IgD-negative memory B cell (primary cell): Measurements from ENCODE around the gene NPFFR1. TPM values are rescaled to one million over a fixed set of nuclear protein-coding genes. Genes with fewer than 3 reads are reported as not detected.
A peak's percentile ranks its signal among the peaks of the same experiment; 100 is the strongest.

Source experiments
- H3K27ac Mint-ChIP-seq, 3 donors: one replicate each; pipeline ENCODE4 v1.8.0; 2020 to 2022; ENCODE audit warnings: mild to moderate bottlenecking in 3 of 3, mixed read lengths in 3 of 3, moderate library complexity in 1 of 3
- H3K27me3 Mint-ChIP-seq: one replicate; pipeline ENCODE4 v1.8.0; 2021; ENCODE audit warnings: mixed read lengths
- H3K36me3 Mint-ChIP-seq: one replicate; pipeline ENCODE4 v1.8.0; 2020; ENCODE audit warnings: mild to moderate bottlenecking, mixed read lengths
- H3K4me1 Mint-ChIP-seq, 3 donors: one replicate each; pipeline ENCODE4 v1.8.0; 2020 to 2022; ENCODE audit warnings: mixed read lengths in 3 of 3, mild to moderate bottlenecking in 1 of 3
- H3K4me3 Mint-ChIP-seq, 4 donors: one replicate each; pipeline ENCODE4 v1.8.0; 2020 to 2022; ENCODE audit warnings: mild to moderate bottlenecking in 4 of 4, mixed read lengths in 4 of 4, moderate library complexity in 3 of 4
- H3K9me3 Mint-ChIP-seq, 3 donors: one replicate each; pipeline ENCODE4 v1.8.0; 2020 to 2021; ENCODE audit warnings: mixed read lengths in 3 of 3, mild to moderate bottlenecking in 1 of 3
- polyA plus RNA-seq: library from polyadenylated mRNA; unstranded; fragments of 300-500 nt; fragmentation: Illumina TruSeq; gene quantifications from one replicate; pipeline ENCODE4 v1.2.3, GENCODE V29; 2021

The NPFFR1 gene
- polyA plus RNA-seq, 1 donor from 2014 or later, result not detected

DNA sequence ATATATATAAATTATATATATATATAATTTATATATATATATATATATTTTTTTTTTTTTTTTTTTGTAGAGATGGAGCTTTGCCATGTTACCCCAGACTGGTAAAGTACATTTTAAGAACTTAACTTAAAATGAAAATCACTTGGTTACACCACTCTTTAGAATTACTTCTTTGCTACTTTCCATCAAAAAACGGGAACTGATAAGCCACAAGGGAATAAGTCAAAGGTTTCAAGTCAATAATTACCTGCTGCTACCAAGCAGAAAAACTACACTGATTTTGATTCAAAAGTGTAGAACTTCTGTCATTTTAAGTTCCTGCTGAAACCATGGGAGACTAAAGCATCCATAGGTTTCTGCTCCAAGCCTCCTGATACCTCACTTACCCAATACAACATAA lies 62.8 kb downstream of the NPFFR1 start:
- Mint-ChIP-seq H3K36me3 (peaks cover 6% of the 10 kb centered on the region), H3K27me3 (no peaks in the 10 kb centered on the region), H3K9me3 (no peaks in the 10 kb centered on the region), H3K27ac (no peak overlapping the region), H3K4me1 (peaks cover 12 to 21% (median 18%) of the 10 kb centered on the region in 3 donors), H3K4me3 (no peak overlapping the region)

DNA sequence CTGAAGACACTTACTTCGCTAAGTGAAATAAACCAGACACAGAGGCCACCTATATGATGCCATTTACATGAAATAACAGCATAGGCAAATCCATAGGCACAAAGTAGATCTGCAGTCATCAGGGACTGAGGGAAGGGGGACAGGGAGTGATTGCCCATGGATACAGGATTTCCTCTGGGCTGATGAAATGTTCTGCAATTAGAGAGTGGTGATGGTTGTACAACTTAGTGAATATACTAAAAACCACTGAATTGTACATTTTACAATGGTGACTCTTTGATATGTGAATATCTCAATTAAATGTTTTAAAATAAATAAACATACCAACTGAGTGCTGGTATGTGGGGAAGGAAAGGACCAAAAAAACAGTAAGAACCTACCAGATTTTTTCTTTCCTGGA lies 70.9 kb downstream of the NPFFR1 start:
- Mint-ChIP-seq H3K27ac (no peak overlapping the region), H3K9me3 (no peaks in the 10 kb centered on the region), H3K36me3 (peaks cover 7% of the 10 kb centered on the region), H3K4me3 (peak overlapping the region in 1 of 4 donors; percentile 51), H3K4me1 (no peaks in the 10 kb centered on the region), H3K27me3 (no peaks in the 10 kb centered on the region)

DNA sequence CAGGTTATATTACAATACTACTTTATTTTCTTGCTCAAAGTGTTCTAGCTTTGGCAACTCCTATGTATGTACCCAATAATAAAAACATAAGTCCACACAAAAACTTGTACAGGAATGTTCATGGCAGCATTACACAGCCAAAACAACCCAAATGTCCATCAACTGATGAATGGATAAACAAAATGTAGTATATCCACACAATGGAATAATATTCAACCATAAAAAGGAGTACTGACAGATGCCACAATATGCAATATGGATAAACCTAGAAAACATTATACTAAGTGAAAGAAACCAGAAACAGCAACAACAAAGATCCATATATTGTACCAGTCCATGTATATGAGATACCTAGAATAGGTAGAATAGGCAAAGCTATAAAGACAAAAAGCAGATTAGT lies 71.5 kb downstream of the NPFFR1 start:
- Mint-ChIP-seq H3K36me3 (peaks cover 9% of the 10 kb centered on the region), H3K4me1 (no peaks in the 10 kb centered on the region), H3K27me3 (no peaks in the 10 kb centered on the region), H3K9me3 (no peaks in the 10 kb centered on the region), H3K4me3 (no peak overlapping the region), H3K27ac (no peak overlapping the region)

- no peaks in the 10 kb centered on the region for H3K27me3 Mint-ChIP-seq
- H3K4me1 Mint-ChIP-seq, result no peaks in the 10 kb centered on the region
- H3K9me3 Mint-ChIP-seq, result no peaks in the 10 kb centered on the region
- H3K4me3 Mint-ChIP-seq, result no peak overlapping the region
- peaks cover 11% of the 10 kb centered on the region for H3K36me3 Mint-ChIP-seq
- no peak overlapping the region for H3K27ac Mint-ChIP-seq
Observed at GRCh38 chr10:70206762-70207161, 77.0 kb downstream of the NPFFR1 start.

DNA sequence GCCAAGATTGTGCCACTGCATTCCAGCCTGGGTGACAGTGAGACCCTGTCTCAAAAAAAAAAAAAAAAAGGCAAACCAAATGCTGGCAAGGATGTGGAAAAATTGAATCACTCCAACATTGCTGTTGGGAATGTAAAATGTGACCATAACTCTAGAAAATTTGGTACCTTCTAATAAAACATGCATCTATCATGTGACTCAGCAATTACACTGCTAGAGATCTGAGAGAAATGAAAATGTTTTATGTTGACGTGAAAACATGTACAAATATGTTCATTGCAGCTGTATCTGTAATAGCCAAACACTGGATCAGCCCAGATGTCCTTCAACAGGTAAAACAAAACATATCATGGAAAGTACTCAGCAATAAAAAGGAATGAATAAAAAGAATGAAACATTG lies 82.7 kb downstream of the NPFFR1 start:
- Mint-ChIP-seq H3K4me3 (no peak overlapping the region), H3K4me1 (no peaks in the 10 kb centered on the region), H3K27ac (no peak overlapping the region), H3K36me3 (peaks cover 2% of the 10 kb centered on the region), H3K9me3 (peaks cover 0 to 2% (median 0%) of the 10 kb centered on the region in 3 donors), H3K27me3 (no peaks in the 10 kb centered on the region)

DNA sequence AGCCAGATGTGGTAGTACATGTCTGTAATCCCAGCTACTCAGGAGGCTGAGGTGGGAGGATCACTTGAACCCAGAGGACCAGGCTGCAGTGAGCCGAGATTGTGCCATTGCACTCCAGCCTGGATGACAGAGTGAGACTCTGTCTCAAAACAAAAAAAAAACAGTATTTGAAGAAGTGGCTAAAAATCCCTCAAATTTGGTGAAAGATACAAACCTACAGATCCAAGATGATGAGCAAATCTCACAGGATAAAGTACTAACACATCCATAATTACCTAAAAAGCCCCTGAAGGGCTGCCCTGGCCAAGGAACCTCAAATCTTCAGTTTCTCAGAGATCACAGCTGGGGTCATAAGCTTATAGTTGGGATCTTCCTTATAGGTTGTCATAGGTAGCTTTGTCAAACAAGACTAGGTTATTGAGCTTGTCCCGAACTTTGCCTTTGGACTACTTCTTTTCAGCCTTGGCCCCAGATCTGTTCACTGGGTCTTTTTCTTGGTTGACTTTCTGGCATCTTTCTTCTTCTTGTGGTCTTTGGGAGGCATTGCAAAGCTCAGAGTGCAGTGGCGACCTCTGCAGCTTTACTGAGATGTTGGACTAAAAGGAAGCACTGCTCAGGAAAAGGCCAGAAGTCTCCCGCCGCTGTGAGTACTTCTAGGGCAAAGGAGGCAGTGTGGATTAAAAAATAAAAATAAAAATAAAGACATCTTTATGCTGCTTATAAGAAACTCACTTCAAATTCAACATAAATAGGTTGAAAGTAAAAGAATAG lies 84.9 kb downstream of the NPFFR1 start:
- Mint-ChIP-seq H3K9me3 (peaks cover 0 to 2% (median 0%) of the 10 kb centered on the region in 3 donors), H3K4me3 (no peak overlapping the region), H3K4me1 (no peaks in the 10 kb centered on the region), H3K36me3 (no peaks in the 10 kb centered on the region), H3K27me3 (no peaks in the 10 kb centered on the region), H3K27ac (no peak overlapping the region)

Other genes with a start within 250 kb of the NPFFR1 start
- not detected for gene MACROH2A2, start 231.2 kb downstream of the NPFFR1 start, polyA plus RNA-seq
- gene AIFM2, start 151.2 kb downstream of the NPFFR1 start, polyA plus RNA-seq, result 4.0 TPM
- gene TYSND1, start 137.3 kb downstream of the NPFFR1 start, polyA plus RNA-seq, result 21.0 TPM
- 7.2 TPM for gene SAR1A, start 113.5 kb downstream of the NPFFR1 start, polyA plus RNA-seq
- 76.4 TPM for gene PPA1, start 50.6 kb downstream of the NPFFR1 start, polyA plus RNA-seq
- gene LRRC20, start 98.6 kb upstream of the NPFFR1 start, polyA plus RNA-seq, result 1.9 TPM
- gene EIF4EBP2, start 120.1 kb upstream of the NPFFR1 start, polyA plus RNA-seq, result 39.6 TPM
- not detected for gene NODAL, start 157.7 kb upstream of the NPFFR1 start, polyA plus RNA-seq
- gene PALD1, start 194.8 kb upstream of the NPFFR1 start, polyA plus RNA-seq, result 0.08 TPM